HEK293 (cell line): Measurements from ENCODE around the gene SLC6A16.

Experiments used
- BCL11A ChIP-seq: fragments of 450-650 bp; formaldehyde crosslinking; IDR thresholded peaks from 2 replicates; pipeline ENCODE4 v1.5.1; 2016; ENCODE audit warnings: low read depth, missing biosample characterization, missing genetic modification characterization
- CTCF ChIP-seq: fragments of 450-650 bp; formaldehyde crosslinking; IDR thresholded peaks from 2 replicates; pipeline ENCODE4 v1.5.1; 2016; ENCODE audit warnings: missing biosample characterization, missing genetic modification characterization
- GLI2 ChIP-seq: fragments of 450-650 bp; formaldehyde crosslinking; IDR thresholded peaks from 2 replicates; pipeline ENCODE4; 2017; ENCODE audit warnings: missing biosample characterization, missing genetic modification characterization, low read depth, borderline replicate concordance
- KLF9 ChIP-seq: fragments of 450-650 bp; formaldehyde crosslinking; IDR thresholded peaks from 2 replicates; pipeline ENCODE4 v1.5.1; 2016; ENCODE audit warnings: missing biosample characterization, missing genetic modification characterization, low read depth
- MZF1 ChIP-seq: fragments of 450-650 bp; formaldehyde crosslinking; IDR thresholded peaks from 2 replicates; pipeline ENCODE4 v1.5.1; 2017; ENCODE audit warnings: missing biosample characterization, missing genetic modification characterization, borderline replicate concordance
- WT1 ChIP-seq: fragments of 450-650 bp; formaldehyde crosslinking; IDR thresholded peaks from 2 replicates; pipeline ENCODE4 v1.5.1; 2016; ENCODE audit warnings: missing biosample characterization, missing genetic modification characterization
- ZFP37 ChIP-seq: fragments of 450-650 bp; formaldehyde crosslinking; IDR thresholded peaks from 2 replicates; pipeline ENCODE4 v1.5.1; 2016; ENCODE audit warnings: missing biosample characterization, missing genetic modification characterization
- ZNF132 ChIP-seq: fragments of 450-650 bp; formaldehyde crosslinking; IDR thresholded peaks from 2 replicates; pipeline ENCODE4 v1.5.1; 2017; ENCODE audit warnings: missing biosample characterization, missing genetic modification characterization, borderline replicate concordance
- ZNF221 ChIP-seq: fragments of 450-650 bp; formaldehyde crosslinking; IDR thresholded peaks from 2 replicates; pipeline ENCODE4 v1.5.1; 2017; ENCODE audit warnings: missing biosample characterization, missing genetic modification characterization, borderline replicate concordance
- ZNF416 ChIP-seq: fragments of 450-650 bp; formaldehyde crosslinking; IDR thresholded peaks from 2 replicates; pipeline ENCODE4 v1.5.1; 2016; ENCODE audit warnings: missing biosample characterization, missing genetic modification characterization
- ZNF501 ChIP-seq: fragments of 450-650 bp; formaldehyde crosslinking; IDR thresholded peaks from 2 replicates; pipeline ENCODE4 v1.5.1; 2016; ENCODE audit warnings: missing biosample characterization, missing genetic modification characterization
- ZNF664 ChIP-seq: fragments of 450-650 bp; formaldehyde crosslinking; IDR thresholded peaks from 2 replicates; pipeline ENCODE4 v1.5.1; 2016; ENCODE audit warnings: missing biosample characterization, missing genetic modification characterization
- ZNF776 ChIP-seq: fragments of 450-650 bp; formaldehyde crosslinking; IDR thresholded peaks from 2 replicates; pipeline ENCODE4 v1.5.0; 2017; ENCODE audit warnings: missing biosample characterization, missing genetic modification characterization, borderline replicate concordance

GRCh38 chr19:49361438-49362047 is 36.6 kb upstream of the SLC6A16 start:
- TF ChIP-seq CTCF (tag by site-specific recombination), result no peak
- TF ChIP-seq WT1 (tag by site-specific recombination), result peak; percentile 52
- no peak for TF ChIP-seq ZNF501
- no peak for TF ChIP-seq ZNF416
- TF ChIP-seq KLF9 (tag by site-specific recombination), result peak; percentile 71
- no peak; the same call in 1 of the 2 replicates for TF ChIP-seq MZF1 (tag by site-specific recombination)
- TF ChIP-seq GLI2 (tag by site-specific recombination), result no peak
- TF ChIP-seq ZFP37 (tag by site-specific recombination), result no peak
- TF ChIP-seq ZNF132 (tag by site-specific recombination), result no peak
- no peak for TF ChIP-seq ZNF664 (tag by site-specific recombination)
- TF ChIP-seq ZNF221 (tag by site-specific recombination), result no peak
- TF ChIP-seq BCL11A, result no peak
- TF ChIP-seq ZNF776 (tag by site-specific recombination), result no peak
